ENCODE data around the gene RETSAT. TPM values are rescaled to one million over a fixed set of nuclear protein-coding genes. Genes with fewer than 3 reads are reported as not detected.

Gene RETSAT
- polyA plus RNA-seq (ENCODE audit: insufficient read length in 4 of 4), result 10 to 100 TPM; 18.2 to 26.8 (median 23.0) TPM

GRCh38 chr2:85354286-85355072 lies at the start of gene RETSAT, which contains the start of gene ELMOD3:
TSS of gene RETSAT (minus strand) at chr2:85354528. CDS start at chr2:85354507, 21 bp downstream.
TSS of gene ELMOD3 (plus strand) at chr2:85354769. CDS start at chr2:85357199, 2,430 bp downstream.
- DNase-seq (ENCODE audit: low read depth in 4 of 4, low spot score in 3 of 4), result peak; percentile 96 to 99 (median 98)

- DNase-seq (ENCODE audit: low read depth in 4 of 4, low spot score in 3 of 4), result no peak
These were observed 47.5 kb upstream of the RETSAT start for GRCh38 chr2:85401844-85402243.

GRCh38 chr2:85401464-85401805 lies 47.1 kb upstream of the RETSAT start:
- no peak for DNase-seq (ENCODE audit: low read depth in 4 of 4, low spot score in 3 of 4)

- DNase-seq (ENCODE audit: low read depth in 4 of 4, low spot score in 3 of 4), result no peak
These were observed 46.5 kb upstream of the RETSAT start for GRCh38 chr2:85400541-85401463.

GRCh38 chr2:85400023-85400422 lies 45.7 kb upstream of the RETSAT start:
- no peak for DNase-seq (ENCODE audit: low read depth in 4 of 4, low spot score in 3 of 4)

GRCh38 chr2:85399183-85399455 lies 44.8 kb upstream of the RETSAT start:
- DNase-seq (ENCODE audit: low read depth in 4 of 4, low spot score in 3 of 4), result no peak

GRCh38 chr2:85398426-85399182 lies 44.3 kb upstream of the RETSAT start:
- no peak for DNase-seq (ENCODE audit: low read depth in 4 of 4, low spot score in 3 of 4)

- no peak for DNase-seq (ENCODE audit: low read depth in 4 of 4, low spot score in 3 of 4)
These were observed 43.6 kb upstream of the RETSAT start for GRCh38 chr2:85397925-85398331.

GRCh38 chr2:85396531-85397470 lies 42.5 kb upstream of the RETSAT start:
- no peak for DNase-seq (ENCODE audit: low read depth in 4 of 4, low spot score in 3 of 4)

- DNase-seq (ENCODE audit: low read depth in 4 of 4, low spot score in 3 of 4), result no peak
These were observed 41.7 kb upstream of the RETSAT start for GRCh38 chr2:85395912-85396475.

- DNase-seq (ENCODE audit: low read depth in 4 of 4, low spot score in 3 of 4), result no peak
These were observed 40.6 kb upstream of the RETSAT start for GRCh38 chr2:85394976-85395375.

- no peak for DNase-seq (ENCODE audit: low read depth in 4 of 4, low spot score in 3 of 4)
These were observed 39.9 kb upstream of the RETSAT start for GRCh38 chr2:85394261-85394681.

- no peak for DNase-seq (ENCODE audit: low read depth in 4 of 4, low spot score in 3 of 4)
These were observed 39.5 kb upstream of the RETSAT start for GRCh38 chr2:85393836-85394235.

GRCh38 chr2:85390941-85391669 lies 36.8 kb upstream of the RETSAT start:
- no peak for DNase-seq (ENCODE audit: low read depth in 4 of 4, low spot score in 3 of 4)

- DNase-seq (ENCODE audit: low read depth in 4 of 4, low spot score in 3 of 4), result no peak
These were observed 34.7 kb upstream of the RETSAT start for GRCh38 chr2:85388878-85389538.

- no peak for DNase-seq (ENCODE audit: low read depth in 4 of 4, low spot score in 3 of 4)
These were observed 33.4 kb upstream of the RETSAT start for GRCh38 chr2:85387754-85388153.

- DNase-seq (ENCODE audit: low read depth in 4 of 4, low spot score in 3 of 4), result no peak
These were observed 31.4 kb upstream of the RETSAT start for GRCh38 chr2:85385746-85386145.

GRCh38 chr2:85383850-85384249 lies 29.5 kb upstream of the RETSAT start:
- DNase-seq (ENCODE audit: low read depth in 4 of 4, low spot score in 3 of 4), result no peak
